Adrenal gland (tissue), 19 donors: Measurements from ENCODE around the gene CXXC4. TPM values are rescaled to one million over a fixed set of nuclear protein-coding genes. Genes with fewer than 3 reads are reported as not detected.

Source experiments
- DNase-seq, 7 donors: peaks; one replicate each; pipeline ENCODE4 v3.0.0-alpha.2; 2019 to 2020
- H3K27ac ChIP-seq, 5 donors: fragments of 200-600 bp; sonication (generic) in 4 of 5; 1 replicate in 3 of 5; 2 replicates in 2 of 5; pipeline versions ENCODE4 v1.5.1 to v1.8.0; 2016 to 2020; ENCODE audit warnings: mild to moderate bottlenecking in 1 of 5
- H3K27me3 ChIP-seq: fragments of 200-600 bp; 2 replicates; pipeline ENCODE4 v1.8.0; 2021
- H3K36me3 ChIP-seq, 2 donors: fragments of 200-600 bp; replicated peaks in 1 of 2; 1 replicate in 1 of 2; 2 replicates in 1 of 2; pipeline versions ENCODE4 v1.5.1 to v1.8.0; 2018 to 2022
- H3K4me1 ChIP-seq, 2 donors: fragments of 200-600 bp; replicated peaks in 1 of 2; 1 replicate in 1 of 2; 2 replicates in 1 of 2; pipeline versions ENCODE4 v1.5.1 to v1.8.0; 2018 to 2021
- H3K4me3 ChIP-seq, 4 donors: fragments of 200-600 bp; sonication (generic) in 3 of 4; one replicate each; pipeline ENCODE4 v1.5.1; 2016 to 2018
- H3K9me3 ChIP-seq, 3 donors: fragments of 200-600 bp; sonication (generic) in 1 of 3; replicated peaks in 1 of 3; 1 replicate in 2 of 3; 2 replicates in 1 of 3; pipeline versions ENCODE4 v1.5.1 to v1.8.0; 2016 to 2021
- CTCF ChIP-seq, 6 experiments: fragments of 450-650 bp in 4 of 6; fragments of 200-600 bp in 2 of 6; sonication (generic) in 1 of 6; IDR thresholded peaks; 1 replicate in 5 of 6; 2 replicates in 1 of 6; pipeline versions ENCODE4 v1.5.1 to v1.8.0; 2016 to 2021; ENCODE audit warnings: antibody characterized with exemption in 6 of 6, mild to moderate bottlenecking in 2 of 6, moderate library complexity in 1 of 6
- POLR2A ChIP-seq, 2 donors: fragments of 450-650 bp; IDR thresholded peaks; one replicate each; pipeline ENCODE4 v1.6.1; 2017; ENCODE audit warnings: antibody characterized with exemption in 2 of 2, mild to moderate bottlenecking in 2 of 2, moderate library complexity in 1 of 2
- WGBS, 4 donors: extraction: QIAGEN DNeasy Blood & Tissue Kit in 2 of 4; methylation state at CpG; one replicate each; pipeline versions ENCODE4 v1.1.5 to v1.1.7; 2013 to 2017; 5-methylcytosine and 5-hydroxymethylcytosine counted together
- intact Hi-C, 2 donors: fragments of 100-400 bp; cut with DNase I; formaldehyde crosslinking; loops; one replicate each; pipeline versions ENCODE4 v1.14.1 to v1.15.0; 2022 to 2023
- long read RNA-seq, 10 donors: library from polyadenylated mRNA in 3 of 10; unstranded in 2 of 10; stranded (forward) in 1 of 10; transcript quantifications; one replicate each; pipeline ENCODE4 v2.0.0 and lab custom pipeline, GENCODE V29; 2021 to 2026
- polyA plus RNA-seq, 3 donors: library from polyadenylated mRNA; stranded (reverse); fragments of 200-250 nt in 2 of 3; fragments of 350-450 nt in 1 of 3; fragmentation: Illumina TruSeq in 1 of 3; extraction: RNeasy Lipid Tissue Mini Kit (QIAGEN cat#74804) in 1 of 3; gene quantifications; one replicate each; pipeline ENCODE4 v1.2.3, GENCODE V29; 2013 to 2014
- total RNA-seq, 9 donors: library from RNA; depleted of rRNA in 4 of 9; stranded (reverse); fragments of >200 nt in 4 of 9; fragments of 120-200 nt in 1 of 9; fragmentation: NEBNext Ultra II Directional in 1 of 9; extraction: Animal tissue kit (Norgen Biotek cat#: 25700) in 1 of 9; gene quantifications; one replicate each; pipeline versions ENCODE4 v1.1.0 to v1.2.4, GENCODE V29; 2013 to 2023
- donor health status: healthy with polysubstance abuse.
- donor health status: Bipolar disorder and iron deficiency.
- donor health status: DM: yes; HTN: yes; CAD: no.
- donor health status: DM: no; HTN: no; CAD: no.
- donor health status: DM: no; HTN: no; CAD: no.
- donor health status: DM: yes; HTN: yes; CAD: no.

Gene CXXC4
- total RNA-seq (1 to 10 TPM in 4 of 9 donors, under 1 TPM in 5; 0.12 to 2.9 (median 0.99) TPM), polyA plus RNA-seq (1 to 10 TPM in 1 of 3 donors, under 1 TPM in 2; 0.27 to 1.9 (median 0.72) TPM)
- long read RNA-seq, donor 1: 0 reads
- long read RNA-seq, donor 2: 0 reads
- long read RNA-seq, donor 3: 0 reads
- long read RNA-seq, donor 4: 0 reads
- long read RNA-seq, donor 5, partial matches to known transcripts: 1 of 1 reads
- long read RNA-seq, donor 5, other reads (novel, unspliced or antisense): 0 of 1 reads
- long read RNA-seq, donor 6, partial matches to known transcripts: 1 of 1 reads
- long read RNA-seq, donor 6, other reads (novel, unspliced or antisense): 0 of 1 reads
- long read RNA-seq, donor 7: 0 reads
- long read RNA-seq, donor 8: 0 reads
- long read RNA-seq, donor 9: 0 reads
- long read RNA-seq, donor 10: 0 reads

DNA sequence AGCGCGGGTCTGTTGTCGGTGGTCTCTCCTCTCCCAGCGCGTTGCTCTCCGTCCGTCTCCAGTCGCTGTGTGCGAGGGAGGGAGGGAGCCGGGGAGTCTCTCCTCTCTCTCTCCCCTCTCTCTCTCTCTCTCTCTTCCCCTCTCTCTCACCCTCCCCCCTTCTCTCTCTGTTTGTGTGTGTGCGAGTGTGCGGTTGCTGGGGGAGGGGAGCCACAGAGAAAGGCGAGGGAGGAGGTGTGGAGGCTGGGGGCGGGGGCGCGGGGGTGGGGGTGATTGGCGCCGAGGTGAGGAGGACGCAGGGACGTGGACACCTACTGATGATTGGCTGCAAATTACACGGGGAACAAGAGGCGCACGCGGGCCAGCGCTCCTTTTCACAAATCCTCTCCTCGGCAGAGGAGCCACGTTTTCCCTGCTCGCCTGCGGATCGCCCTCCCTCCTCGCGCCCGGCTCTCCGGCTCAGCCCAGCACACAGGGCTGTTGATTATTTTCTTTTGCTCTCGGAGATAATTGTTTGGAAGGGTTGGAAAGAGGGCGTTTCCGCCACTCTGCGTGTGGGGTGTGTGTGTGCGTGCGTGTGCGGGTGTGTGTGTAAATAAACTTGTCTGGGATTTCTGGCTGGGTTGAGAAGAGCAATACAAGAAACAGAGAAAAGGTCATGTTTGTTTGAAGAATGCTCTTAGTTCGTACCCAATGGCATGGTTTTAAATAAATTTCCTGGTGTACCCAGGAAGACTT is at the start of gene CXXC4:
TSS of gene CXXC4 (minus strand) at position 73 of the 738 bp plus-strand sequence. CDS start 3,092 bp downstream, outside the sequence.
- DNase-seq: peak in 6 of 7 donors; percentile 33 to 82 (median 46)
- 1 to 2% (median 1%) methylated on average over 31 to 42 of the region's 42 CpGs for WGBS, 4 donors
- H3K4me1 ChIP-seq: peaks cover 0 to 5% of the 10 kb centered on the region in 2 donors

GRCh38 chr4:104533156-104533555 is 38.5 kb upstream of the CXXC4 start:
- 60 to 80% (median 65%) methylated on average over 1 of the region's 1 CpG for WGBS, 4 donors
- no peak for DNase-seq
- no peak overlapping the region for H3K27ac ChIP-seq
- no peaks in the 10 kb centered on the region for H3K27me3 ChIP-seq
- H3K36me3 ChIP-seq: no peaks in the 10 kb centered on the region
- TF ChIP-seq POLR2A (IDR thresholded peaks at IDR 0.05) (no peak), CTCF (IDR thresholded peaks at IDR 0.05) (no peak)
- H3K4me1 ChIP-seq: no peaks in the 10 kb centered on the region
- H3K9me3 ChIP-seq: no peaks in the 10 kb centered on the region
- intact Hi-C loops: no loop called here
- no peak overlapping the region for H3K4me3 ChIP-seq

More for the DNA sequence above, at the start of gene CXXC4:
- Histone ChIP-seq H3K4me3 (peak within 1 kb of the TSS in 2 of 4 donors; percentile 1 to 47), H3K27ac (peak within 1 kb of the TSS in 3 of 5 donors; percentile 27 to 43 (median 35)), H3K9me3 (no peaks in the 10 kb centered on the region), H3K36me3 (no peaks in the 10 kb centered on the region), H3K27me3 (peaks cover 17% of the 10 kb centered on the region)
- intact Hi-C loops: no loop called here
- no peak for TF ChIP-seq CTCF (IDR thresholded peaks at IDR 0.05)
- no peak for TF ChIP-seq POLR2A (IDR thresholded peaks at IDR 0.05)

GRCh38 chr4:104532677-104533076 is 38.0 kb upstream of the CXXC4 start:
- 59 to 79% (median 68%) methylated on average over 2 of the region's 2 CpGs for WGBS, 4 donors
- H3K9me3 ChIP-seq: no peaks in the 10 kb centered on the region
- TF ChIP-seq CTCF (IDR thresholded peaks at IDR 0.05): no peak
- no peak for TF ChIP-seq POLR2A (IDR thresholded peaks at IDR 0.05)
- H3K27ac ChIP-seq: no peak overlapping the region
- DNase-seq: no peak
- H3K36me3 ChIP-seq: no peaks in the 10 kb centered on the region
- H3K4me3 ChIP-seq: no peak overlapping the region
- no peaks in the 10 kb centered on the region for H3K4me1 ChIP-seq
- intact Hi-C loops: no loop called here
- H3K27me3 ChIP-seq: no peaks in the 10 kb centered on the region

DNA sequence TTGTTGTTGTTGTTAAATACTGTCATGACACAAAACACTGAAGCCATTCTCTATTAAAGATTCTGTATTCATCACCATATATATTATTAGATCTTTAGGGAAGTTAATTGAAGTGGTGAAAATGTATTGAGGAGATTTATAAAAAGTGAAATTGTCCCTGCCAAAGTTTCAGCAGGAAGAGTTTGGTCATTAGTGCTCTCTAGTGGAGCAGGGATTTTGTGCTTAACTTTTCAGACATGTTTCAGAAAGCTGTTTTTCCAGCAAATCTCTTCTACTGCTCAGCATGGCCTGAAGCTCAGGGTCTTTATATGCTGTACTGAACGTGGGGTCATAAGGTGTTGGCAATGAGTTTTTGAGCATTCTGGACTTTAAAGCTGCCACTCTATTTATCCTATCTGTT is 36.7 kb upstream of the CXXC4 start:
- intact Hi-C loops: no loop called here
- WGBS, 4 donors: 8 to 33% (median 25%) methylated on average over 1 of the region's 1 CpG
- Histone ChIP-seq H3K4me3 (no peak overlapping the region), H3K27me3 (no peaks in the 10 kb centered on the region), H3K9me3 (no peaks in the 10 kb centered on the region), H3K4me1 (no peaks in the 10 kb centered on the region), H3K36me3 (no peaks in the 10 kb centered on the region), H3K27ac (no peak overlapping the region)
- no peak for TF ChIP-seq POLR2A (IDR thresholded peaks at IDR 0.05)
- no peak for DNase-seq
